HCT116 (cell line): Measurements from ENCODE around the gene DOCK9. TPM values are rescaled to one million over a fixed set of nuclear protein-coding genes. Genes with fewer than 3 reads are reported as not detected.

Experiments
- ATAC-seq: fragments of 200-7000 bp; cut with Tn5 transposase; 2 replicates; pipeline ENCODE4 v1.9.1; 2020; ENCODE audit warnings: mild to moderate bottlenecking, moderate library complexity
- BruUV-seq: library from RNA; stranded (reverse); fragments of 400-500 nt; replicated peaks from 2 replicates; lab custom pipeline; 2021; lab: Mats Ljungman, UMichigan
- CTCF ChIA-PET: fragments of 300-600 bp; sonication (Branson Sonifier 250); formaldehyde crosslinking; loops from one replicate; lab custom pipeline; 2021; ENCODE audit warnings: antibody characterized with exemption; lab: Charles Lee
- POLR2A ChIA-PET: fragments of 300-600, 350-600 bp; sonication (Branson Sonifier 250); formaldehyde crosslinking; loops from one replicate; lab custom pipeline; 2021; ENCODE audit warnings: antibody characterized with exemption; lab: Charles Lee
- RAD21 ChIA-PET, 2 experiments: fragments of 300-600 bp; sonication (Branson Sonifier 250); formaldehyde crosslinking; loops; one replicate each; lab custom pipeline; 2023; ENCODE audit warnings: low total read pairs in 2 of 2; ENCODE audit not compliant: uncharacterized antibody in 2 of 2, unreplicated experiment in 2 of 2, low non-redundant PET in 1 of 2; lab: Charles Lee
- DNase-seq: peaks from one replicate; pipeline ENCODE4 v3.0.0-alpha.2; 2010; ENCODE audit warnings: low read depth, low spot score
- H2AFZ ChIP-seq: fragments of 200-600 bp; shearing (Covaris generic), sonication (generic); 2 replicates; pipeline ENCODE4 v1.6.1; 2017; ENCODE audit warnings: low read depth, mixed run types, mixed read lengths, antibody characterized with exemption, low read length; ENCODE audit not compliant: poor library complexity, severe bottlenecking
- H3K27ac ChIP-seq: 2 replicates; pipeline ENCODE4 v1.5.1; 2012; ENCODE audit warnings: low read depth, low read length
- H3K27me3 ChIP-seq: fragments of 200-600 bp; sonication (generic); 2 replicates; pipeline ENCODE4 v1.6.1; 2016; ENCODE audit warnings: mixed run types, low read length, mixed read lengths; ENCODE audit not compliant: insufficient read depth
- H3K36me3 ChIP-seq, 2 experiments: fragments of 200-500 bp in 1 of 2; fragments of 200-600 bp in 1 of 2; sonication (Bioruptor generic) in 1 of 2; sonication (generic) in 1 of 2; 2 replicates each; pipeline versions ENCODE4 v1.5.1 to v1.6.1; 2014 to 2016; ENCODE audit warnings: low read length in 2 of 2, inconsistent platforms in 1 of 2, mixed read lengths in 1 of 2, mixed run types in 1 of 2; ENCODE audit not compliant: insufficient read depth in 2 of 2, control insufficient read depth in 1 of 2
- H3K4me1 ChIP-seq, 2 experiments: fragments of 200-600 bp in 1 of 2; sonication (generic) in 1 of 2; 2 replicates each; pipeline versions ENCODE4 v1.5.1 to v1.6.1; 2012 to 2017; ENCODE audit warnings: low read length in 2 of 2, inconsistent platforms in 1 of 2, mild to moderate bottlenecking in 1 of 2, mixed read lengths in 1 of 2, mixed run types in 1 of 2, moderate library complexity in 1 of 2; ENCODE audit not compliant: insufficient read depth in 2 of 2, control insufficient read depth in 1 of 2
- H3K4me2 ChIP-seq: fragments of 200-600 bp; sonication (generic); 2 replicates; pipeline ENCODE4 v1.6.1; 2017; ENCODE audit warnings: mixed run types, low read length, mixed read lengths
- H3K4me3 ChIP-seq, 2 experiments: fragments of 200-600 bp in 1 of 2; sonication (generic) in 1 of 2; replicated peaks in 1 of 2; 2 replicates each; pipeline ENCODE4 v1.5.1; 2011 to 2016; ENCODE audit warnings: low read length in 2 of 2, control low read depth in 1 of 2, low read depth in 1 of 2, mild to moderate bottlenecking in 1 of 2, mixed read lengths in 1 of 2, mixed run types in 1 of 2
- H3K79me2 ChIP-seq: fragments of 200-600 bp; sonication (generic); 2 replicates; pipeline ENCODE4 v1.6.1; 2017; ENCODE audit warnings: mild to moderate bottlenecking, mixed run types, low read length, moderate library complexity, mixed read lengths; ENCODE audit not compliant: insufficient read depth
- H3K9ac ChIP-seq: fragments of 200-600 bp; sonication (generic); 2 replicates; pipeline ENCODE4 v1.6.1; 2016; ENCODE audit warnings: low read length, mixed read lengths
- H3K9me2 ChIP-seq: fragments of 200-600 bp; sonication (generic), shearing (Covaris generic); 2 replicates; pipeline ENCODE4 v1.6.1; 2017; ENCODE audit warnings: mixed run types, mild to moderate bottlenecking, moderate library complexity; ENCODE audit not compliant: insufficient read depth
- H3K9me3 ChIP-seq, 2 experiments: fragments of 200-500 bp in 1 of 2; fragments of 200-600 bp in 1 of 2; sonication (Bioruptor generic) in 1 of 2; sonication (generic) in 1 of 2; 2 replicates each; pipeline ENCODE4 v1.6.1; 2014 to 2017; ENCODE audit warnings: low read length in 2 of 2, mixed read lengths in 2 of 2, inconsistent platforms in 1 of 2, low read depth in 1 of 2, mild to moderate bottlenecking in 1 of 2, mixed run types in 1 of 2, moderate library complexity in 1 of 2; ENCODE audit not compliant: control insufficient read depth in 1 of 2, insufficient read depth in 1 of 2
- H4K20me1 ChIP-seq: fragments of 200-600 bp; sonication (generic), shearing (Covaris generic); 2 replicates; pipeline ENCODE4 v1.6.1; 2017; ENCODE audit warnings: mixed run types, mild to moderate bottlenecking, moderate library complexity; ENCODE audit not compliant: insufficient read depth
- CBX3 ChIP-seq: IDR thresholded peaks from 2 replicates; pipeline ENCODE4 v1.6.1; 2012; ENCODE audit warnings: low read depth
- CEBPB ChIP-seq: IDR thresholded peaks from 2 replicates; pipeline ENCODE4 v1.6.1; 2012; ENCODE audit warnings: low read depth
- EGR1 ChIP-seq: IDR thresholded peaks from 2 replicates; pipeline ENCODE4 v1.6.1; 2012; ENCODE audit warnings: low read depth
- ELF1 ChIP-seq: IDR thresholded peaks from 2 replicates; pipeline ENCODE4 v1.6.1; 2012; ENCODE audit warnings: low read depth, borderline replicate concordance
- EZH2phosphoT487 ChIP-seq: fragments of 200-600 bp; IDR thresholded peaks from 2 replicates; pipeline ENCODE4 v1.6.1; 2018; ENCODE audit warnings: antibody characterized with exemption, borderline replicate concordance
- FOSL1 ChIP-seq: IDR thresholded peaks from 2 replicates; pipeline ENCODE4 v1.6.1; 2012; ENCODE audit warnings: low read depth
- JUND ChIP-seq: IDR thresholded peaks from 2 replicates; pipeline ENCODE4 v1.6.1; 2012
- POLR2A ChIP-seq: IDR thresholded peaks from 2 replicates; pipeline ENCODE4 v1.7.0; 2011; ENCODE audit warnings: borderline replicate concordance; ENCODE audit not compliant: insufficient read depth, insufficient read length; ENCODE audit errors: extremely low read depth
- REST ChIP-seq: IDR thresholded peaks from 2 replicates; pipeline ENCODE4 v1.6.1; 2012; ENCODE audit warnings: low read depth
- TCF7L2 ChIP-seq: IDR thresholded peaks from 2 replicates; pipeline ENCODE4 v1.7.0; 2011; ENCODE audit warnings: borderline replicate concordance, inconsistent platforms; ENCODE audit not compliant: insufficient read depth, insufficient read length; ENCODE audit errors: extremely low read depth
- ZFX ChIP-seq: fragments of 450-650 bp; IDR thresholded peaks from 2 replicates; pipeline ENCODE4 v1.6.1; 2017
- intact Hi-C: fragments of 100-400 bp; cut with micrococcal nuclease; formaldehyde crosslinking; loops from 2 replicates; pipeline ENCODE4 v1.10.0; 2022
- total RNA-seq: library from RNA; stranded (reverse); gene quantifications from one replicate; pipeline ENCODE4 v1.2.1, GENCODE V29; 2021; ENCODE audit not compliant: unreplicated experiment

The DOCK9 gene
- total RNA-seq, 1 experiment from 2014 or later: 58.8 TPM

- no peaks in the 10 kb centered on the region for H3K4me1 ChIP-seq
- H3K9ac ChIP-seq: no peak overlapping the region
- CTCF ChIA-PET: no interaction called here
- intact Hi-C loops: no loop called here
- no peaks in the 10 kb centered on the region for H3K79me2 ChIP-seq
- H3K36me3 ChIP-seq: no peaks in the 10 kb centered on the region; a peak in 1 of 4 replicates
- ATAC-seq (no peak), DNase-seq (no peak)
- H3K27me3 ChIP-seq: no peaks in the 10 kb centered on the region
- no peaks in the 10 kb centered on the region for H3K9me3 ChIP-seq
- BruUV-seq: no TSS peak
- H3K4me3 ChIP-seq: no peak overlapping the region
- H3K27ac ChIP-seq: no peak overlapping the region
- H3K9me2 ChIP-seq: no peaks in the 10 kb centered on the region
- POLR2A ChIA-PET: no interaction called here
- no peaks in the 10 kb centered on the region for H4K20me1 ChIP-seq
- no peak overlapping the region for H3K4me2 ChIP-seq
- TF ChIP-seq CBX3 (no peak), ELF1 (no peak), TCF7L2 (no peak), EGR1 (no peak)
- TF ChIP-seq, all 23 proteins: peak for 0
- RAD21 ChIA-PET: no interaction called here
- no peak overlapping the region for H2AFZ ChIP-seq
Observed at GRCh38 chr13:98820744-98821371, 157.0 kb downstream of the DOCK9 start.

- ATAC-seq (no peak), DNase-seq (no peak)
- CTCF ChIA-PET: no interaction called here
- H3K4me1 ChIP-seq: no peaks in the 10 kb centered on the region
- no peak overlapping the region for H3K27ac ChIP-seq
- BruUV-seq: no TSS peak
- H3K9ac ChIP-seq: no peak overlapping the region
- no peak overlapping the region for H3K4me2 ChIP-seq
- POLR2A ChIA-PET: no interaction called here
- intact Hi-C loops: no loop called here
- no peaks in the 10 kb centered on the region for H4K20me1 ChIP-seq
- no peaks in the 10 kb centered on the region for H3K9me2 ChIP-seq
- H3K36me3 ChIP-seq: no peaks in the 10 kb centered on the region; a peak in 1 of 4 replicates
- RAD21 ChIA-PET: no interaction called here
- no peaks in the 10 kb centered on the region for H3K9me3 ChIP-seq
- no peaks in the 10 kb centered on the region for H3K79me2 ChIP-seq
- H3K27me3 ChIP-seq: no peaks in the 10 kb centered on the region
- TF ChIP-seq FOSL1 (no peak), POLR2A (no peak), EZH2phosphoT487 (no peak), REST (no peak), CEBPB (no peak), CBX3 (no peak), EGR1 (no peak), ZFX (no peak), JUND (no peak)
- no peak overlapping the region for H3K4me3 ChIP-seq
- no peak overlapping the region for H2AFZ ChIP-seq
Observed at GRCh38 chr13:98820300-98820699, 157.6 kb downstream of the DOCK9 start.
